H9 (cell line): Measurements from ENCODE around the gene MMD2. TPM values are rescaled to one million over a fixed set of nuclear protein-coding genes. Genes with fewer than 3 reads are reported as not detected.

Source experiments
- DNase-seq: peaks from one replicate; pipeline ENCODE4 v3.0.0-alpha.2; 2017
- H2AFZ ChIP-seq: one replicate; pipeline ENCODE4 v1.6.1; 2013; ENCODE audit warnings: mild to moderate bottlenecking, low read length, control low read depth, moderate library complexity
- H2AK5ac ChIP-seq: 2 replicates; pipeline ENCODE4 v1.6.1; 2013; ENCODE audit warnings: low read length, control low read depth, mixed read lengths; ENCODE audit not compliant: insufficient read length
- H2BK120ac ChIP-seq: one replicate; pipeline ENCODE4 v1.6.1; 2013; ENCODE audit warnings: low read depth, mild to moderate bottlenecking, low read length, control low read depth, inconsistent platforms; ENCODE audit not compliant: poor library complexity, severe bottlenecking
- H2BK12ac ChIP-seq: 2 replicates; pipeline ENCODE4 v1.6.1; 2013; ENCODE audit warnings: low read length, control low read depth, mixed read lengths, low read depth; ENCODE audit not compliant: insufficient read length
- H2BK15ac ChIP-seq: 2 replicates; pipeline ENCODE4 v1.6.1; 2013; ENCODE audit warnings: low read depth, low read length, control low read depth
- H2BK20ac ChIP-seq: one replicate; pipeline ENCODE4 v1.6.1; 2013; ENCODE audit warnings: low read depth, mild to moderate bottlenecking, low read length, control low read depth, inconsistent platforms; ENCODE audit not compliant: poor library complexity, severe bottlenecking
- H2BK5ac ChIP-seq: 2 replicates; pipeline ENCODE4 v1.6.1; 2013; ENCODE audit warnings: low read length, control low read depth, mixed read lengths; ENCODE audit not compliant: insufficient read length
- H3K14ac ChIP-seq: 2 replicates; pipeline ENCODE4 v1.6.1; 2013; ENCODE audit warnings: low read length, control low read depth; ENCODE audit not compliant: insufficient read depth
- H3K18ac ChIP-seq: 2 replicates; pipeline ENCODE4 v1.6.1; 2013; ENCODE audit warnings: low read depth, mild to moderate bottlenecking, mixed read lengths, low read length, control low read depth; ENCODE audit not compliant: insufficient read length
- H3K23ac ChIP-seq: 2 replicates; pipeline ENCODE4 v1.6.1; 2013; ENCODE audit warnings: low read length, control low read depth, mixed read lengths, low read depth; ENCODE audit not compliant: insufficient read length
- H3K23me2 ChIP-seq: 2 replicates; pipeline ENCODE4 v1.6.1; 2013; ENCODE audit warnings: low read depth, mild to moderate bottlenecking, mixed read lengths, low read length, control low read depth; ENCODE audit not compliant: insufficient read length, poor library complexity, severe bottlenecking
- H3K27ac ChIP-seq: 2 replicates; pipeline ENCODE4 v1.5.1; 2013; ENCODE audit warnings: low read length, control low read depth, mixed read lengths, low read depth; ENCODE audit not compliant: insufficient read length
- H3K27me3 ChIP-seq: 2 replicates; pipeline ENCODE4 v1.6.1; 2013; ENCODE audit warnings: low read length, control low read depth, inconsistent platforms; ENCODE audit not compliant: insufficient read depth
- H3K4ac ChIP-seq: 2 replicates; pipeline ENCODE4 v1.6.1; 2013; ENCODE audit warnings: low read depth, mild to moderate bottlenecking, control low read depth, inconsistent platforms, low read length, moderate library complexity
- H3K4me1 ChIP-seq: 2 replicates; pipeline ENCODE4 v1.6.1; 2013; ENCODE audit warnings: low read length, control low read depth, inconsistent platforms; ENCODE audit not compliant: insufficient read depth
- H3K4me2 ChIP-seq: 2 replicates; pipeline ENCODE4 v1.6.1; 2013; ENCODE audit warnings: low read length, control low read depth, mixed read lengths; ENCODE audit not compliant: insufficient read length, insufficient read depth
- H3K56ac ChIP-seq: 2 replicates; pipeline ENCODE4 v1.6.1; 2013; ENCODE audit warnings: low read depth, mild to moderate bottlenecking, mixed read lengths, low read length, control low read depth; ENCODE audit not compliant: insufficient read length
- H3K79me1 ChIP-seq: 2 replicates; pipeline ENCODE4 v1.6.1; 2013; ENCODE audit warnings: low read depth, mild to moderate bottlenecking, moderate library complexity, low read length, control low read depth, inconsistent platforms; ENCODE audit not compliant: insufficient read depth, poor library complexity, severe bottlenecking
- H3K79me2 ChIP-seq: 2 replicates; pipeline ENCODE4 v1.6.1; 2013; ENCODE audit warnings: low read length, control low read depth, inconsistent platforms; ENCODE audit not compliant: insufficient read depth
- H3K9ac ChIP-seq: 2 replicates; pipeline ENCODE4 v1.6.1; 2013; ENCODE audit warnings: low read length, control low read depth, mixed read lengths; ENCODE audit not compliant: insufficient read length; ENCODE audit errors: extremely low read depth
- H3K9me3 ChIP-seq: one replicate; pipeline ENCODE4 v1.6.1; 2013; ENCODE audit warnings: low read depth, low read length, inconsistent platforms; ENCODE audit not compliant: control insufficient read depth
- H3T11ph ChIP-seq: one replicate; pipeline ENCODE4 v1.6.1; 2013; ENCODE audit warnings: mild to moderate bottlenecking, low read length, control low read depth, inconsistent platforms
- H4K20me1 ChIP-seq: one replicate; pipeline ENCODE4 v1.6.1; 2013; ENCODE audit not compliant: control insufficient read depth, insufficient read length, insufficient read depth
- H4K5ac ChIP-seq: 2 replicates; pipeline ENCODE4 v1.6.1; 2013; ENCODE audit warnings: low read depth, mild to moderate bottlenecking, mixed read lengths, low read length, control low read depth; ENCODE audit not compliant: insufficient read length
- H4K8ac ChIP-seq: replicated peaks from 2 replicates; pipeline ENCODE4 v1.6.1; 2013; ENCODE audit warnings: low read length, control low read depth, mixed read lengths, low read depth; ENCODE audit not compliant: insufficient read length
- H4K91ac ChIP-seq: 2 replicates; pipeline ENCODE4 v1.6.1; 2013; ENCODE audit warnings: low read depth, mild to moderate bottlenecking, moderate library complexity, mixed read lengths, low read length, control low read depth; ENCODE audit not compliant: insufficient read length
- H3K27ac Mint-ChIP-seq, 3 experiments: 2 replicates in 2 of 3; 3 replicates in 1 of 3; pipeline ENCODE4 v1.8.0; 2020 to 2021; ENCODE audit warnings: mixed read lengths in 3 of 3, mild to moderate bottlenecking in 1 of 3, moderate library complexity in 1 of 3
- H3K27me3 Mint-ChIP-seq: 2 replicates; pipeline ENCODE4 v1.8.0; 2021; ENCODE audit warnings: low read depth, mild to moderate bottlenecking, moderate library complexity, mixed read lengths
- H3K36me3 Mint-ChIP-seq, 3 experiments: 2 replicates in 2 of 3; 3 replicates in 1 of 3; pipeline ENCODE4 v1.8.0; 2020 to 2021; ENCODE audit warnings: low read depth in 3 of 3, mixed read lengths in 3 of 3; ENCODE audit not compliant: insufficient read depth in 1 of 3
- H3K4me1 Mint-ChIP-seq, 2 experiments: 2 replicates each; pipeline ENCODE4 v1.8.0; 2020; ENCODE audit warnings: mixed read lengths in 2 of 2
- H3K4me3 Mint-ChIP-seq, 2 experiments: 2 replicates in 1 of 2; 3 replicates in 1 of 2; pipeline ENCODE4 v1.8.0; 2020 to 2021; ENCODE audit warnings: mild to moderate bottlenecking in 2 of 2, mixed read lengths in 2 of 2, moderate library complexity in 1 of 2
- H3K9me3 Mint-ChIP-seq, 2 experiments: 2 replicates in 1 of 2; 3 replicates in 1 of 2; pipeline ENCODE4 v1.8.0; 2020; ENCODE audit warnings: mild to moderate bottlenecking in 2 of 2, mixed read lengths in 2 of 2, moderate library complexity in 1 of 2
- CTCF ChIP-seq: fragments of 200-600 bp; sonication (generic); conservative IDR thresholded peaks from 3 replicates; pipeline ENCODE4 v1.8.0; 2021; ENCODE audit warnings: antibody characterized with exemption, mild to moderate bottlenecking
- WGBS: extraction: QIAGEN DNeasy Blood & Tissue Kit; methylation state at CpG from one replicate; pipeline ENCODE4 v1.1.7; 2013; ENCODE audit warnings: missing lambda C conversion rate, low lambda C conversion rate, mixed read lengths; ENCODE audit not compliant: insufficient read length; ENCODE audit errors: extremely low coverage; 5-methylcytosine and 5-hydroxymethylcytosine counted together
- total RNA-seq: library from RNA; stranded (reverse); gene quantifications from 2 replicates; pipeline ENCODE4 v1.2.1, GENCODE V29; 2021

The MMD2 gene
- total RNA-seq, 1 experiment from 2014 or later, result 0.20 TPM

- Histone ChIP-seq H3K4me2 (no peak overlapping the region), H4K8ac (no peak overlapping the region), H3K4me1 (no peaks in the 10 kb centered on the region), H2BK12ac (no peak overlapping the region), H4K20me1 (no peaks in the 10 kb centered on the region), H4K5ac (no peak overlapping the region), H2AFZ (no peak overlapping the region), H3K27ac (no peak overlapping the region), H2AK5ac (no peak overlapping the region), H3K14ac (no peak overlapping the region), H3K27me3 (no peaks in the 10 kb centered on the region), H3K9me3 (no peaks in the 10 kb centered on the region), H3K56ac (no peak overlapping the region), H3K4ac (no peak overlapping the region), H3K18ac (no peak overlapping the region), H2BK20ac (no peak overlapping the region), H3K79me1 (no peaks in the 10 kb centered on the region), H4K91ac (no peak overlapping the region), H3K79me2 (no peaks in the 10 kb centered on the region), H2BK120ac (no peak overlapping the region), H2BK15ac (no peak overlapping the region), H3K23me2 (no peaks in the 10 kb centered on the region), H2BK5ac (no peak overlapping the region), H3T11ph (no peak overlapping the region), H3K23ac (no peak overlapping the region), H3K9ac (no peak overlapping the region)
- Mint-ChIP-seq H3K27ac (no peak overlapping the region), H3K4me3 (no peak overlapping the region), H3K27me3 (peaks cover 8% of the 10 kb centered on the region), H3K36me3 (no peaks in the 10 kb centered on the region), H3K4me1 (peaks cover 0 to 5% of the 10 kb centered on the region in 2 experiments; a peak in 1 of 4 replicates), H3K9me3 (no peaks in the 10 kb centered on the region; a peak in 2 of 5 replicates)
- DNase-seq, result no peak
- WGBS, result no CpG with 5 or more reads among the region's 3 CpGs
- no peak for TF ChIP-seq CTCF
These were observed 70.8 kb downstream of the MMD2 start for GRCh38 chr7:4888161-4888560.
